IMR-90 (cell line): ENCODE measurements around the gene ZFYVE28. TPM values are rescaled to one million over a fixed set of nuclear protein-coding genes. Genes with fewer than 3 reads are reported as not detected.

ENCODE experiments used
- ATAC-seq: fragments of 200-7000 bp; cut with Tn5 transposase; 2 replicates; pipeline ENCODE4 v1.9.1; 2020; ENCODE audit warnings: low read depth, mild to moderate bottlenecking, moderate library complexity
- BruUV-seq: library from RNA; stranded (reverse); fragments of 400-500 nt; replicated peaks from 2 replicates; lab custom pipeline; 2021; lab: Mats Ljungman, UMichigan
- CTCF ChIA-PET: fragments of 300-600 bp; formaldehyde crosslinking; extraction: SDS; loops from one replicate; lab custom pipeline; 2021; ENCODE audit warnings: antibody characterized with exemption; lab: Yijun Ruan, JAX
- POLR2A ChIA-PET: fragments of 300-600 bp; sonication (Branson Sonifier 250); formaldehyde crosslinking; loops from one replicate; lab custom pipeline; 2022; ENCODE audit warnings: antibody characterized with exemption; ENCODE audit not compliant: unreplicated experiment; lab: Charles Lee
- DNase-seq: peaks from one replicate; pipeline ENCODE4 v3.0.0; 2013
- H2AFZ ChIP-seq: replicated peaks from 2 replicates; pipeline ENCODE3; 2013; ENCODE audit warnings: low read length, mild to moderate bottlenecking; ENCODE audit not compliant: poor library complexity
- H2AK5ac ChIP-seq: 2 replicates; pipeline ENCODE4 v1.6.1; 2013; ENCODE audit warnings: low read depth, low read length, inconsistent platforms
- H2AK9ac ChIP-seq: replicated peaks from 2 replicates; pipeline ENCODE3; 2013; ENCODE audit warnings: mild to moderate bottlenecking, low read depth, low read length, moderate library complexity; ENCODE audit not compliant: poor library complexity
- H2BK120ac ChIP-seq: 2 replicates; pipeline ENCODE4 v1.6.1; 2013; ENCODE audit warnings: low read depth, low read length, inconsistent platforms
- H2BK15ac ChIP-seq: 3 replicates; pipeline ENCODE4 v1.6.1; 2013; ENCODE audit warnings: low read depth, low read length, inconsistent platforms
- H2BK20ac ChIP-seq: 2 replicates; pipeline ENCODE4 v1.6.1; 2013; ENCODE audit warnings: low read depth, mild to moderate bottlenecking, inconsistent platforms, low read length, moderate library complexity
- H2BK5ac ChIP-seq: 2 replicates; pipeline ENCODE4 v1.6.1; 2013; ENCODE audit warnings: mild to moderate bottlenecking, low read depth, low read length, inconsistent platforms; ENCODE audit not compliant: poor library complexity, severe bottlenecking
- H3K14ac ChIP-seq: replicated peaks from 2 replicates; pipeline ENCODE4 v1.6.1; 2013; ENCODE audit warnings: low read depth, low read length, inconsistent platforms
- H3K18ac ChIP-seq: 2 replicates; pipeline ENCODE4 v1.6.1; 2013; ENCODE audit warnings: low read depth, low read length, control low read depth
- H3K23ac ChIP-seq: 2 replicates; pipeline ENCODE4 v1.6.1; 2013; ENCODE audit warnings: low read depth, low read length, inconsistent platforms
- H3K27ac ChIP-seq: 2 replicates; pipeline ENCODE4 v1.5.1; 2013; ENCODE audit warnings: mild to moderate bottlenecking, control low read depth, low read length; ENCODE audit not compliant: insufficient read depth
- H3K27me3 ChIP-seq: 2 replicates; pipeline ENCODE4 v1.6.1; 2013; ENCODE audit warnings: low read length; ENCODE audit not compliant: control insufficient read depth, insufficient read depth
- H3K36me3 ChIP-seq: 2 replicates; pipeline ENCODE4 v1.6.1; 2013; ENCODE audit warnings: low read length, mixed read lengths; ENCODE audit not compliant: control insufficient read depth, insufficient read depth
- H3K4ac ChIP-seq: 2 replicates; pipeline ENCODE4 v1.6.1; 2013; ENCODE audit warnings: low read depth, low read length, inconsistent platforms
- H3K4me1 ChIP-seq: 2 replicates; pipeline ENCODE4 v1.6.1; 2013; ENCODE audit warnings: low read length, mixed read lengths; ENCODE audit not compliant: control insufficient read depth, insufficient read depth
- H3K4me2 ChIP-seq: 2 replicates; pipeline ENCODE4 v1.6.1; 2013; ENCODE audit warnings: low read depth, mild to moderate bottlenecking, control low read depth, low read length, moderate library complexity
- H3K4me3 ChIP-seq: 2 replicates; pipeline ENCODE4 v1.5.1; 2013; ENCODE audit warnings: low read depth, mild to moderate bottlenecking, control low read depth, low read length, moderate library complexity; ENCODE audit not compliant: insufficient read depth
- H3K56ac ChIP-seq: 2 replicates; pipeline ENCODE4 v1.6.1; 2013; ENCODE audit warnings: low read length, inconsistent platforms; ENCODE audit not compliant: insufficient read depth; ENCODE audit errors: extremely low read depth
- H3K79me1 ChIP-seq, 2 experiments: 2 replicates each; pipeline ENCODE4 v1.6.1; 2013; ENCODE audit warnings: low read length in 2 of 2, inconsistent platforms in 1 of 2, low read depth in 1 of 2
- H3K9ac ChIP-seq: 2 replicates; pipeline ENCODE4 v1.6.1; 2013; ENCODE audit warnings: low read depth, low read length, control low read depth
- H3K9me1 ChIP-seq: 2 replicates; pipeline ENCODE4 v1.6.1; 2013; ENCODE audit warnings: low read length, inconsistent platforms; ENCODE audit not compliant: insufficient read depth
- H3K9me3 ChIP-seq: 2 replicates; pipeline ENCODE4 v1.6.1; 2013; ENCODE audit warnings: low read length; ENCODE audit not compliant: control insufficient read depth, insufficient read depth
- H4K20me1 ChIP-seq: 2 replicates; pipeline ENCODE4 v1.6.1; 2013; ENCODE audit warnings: low read length, inconsistent platforms; ENCODE audit not compliant: insufficient read depth
- H4K5ac ChIP-seq: 2 replicates; pipeline ENCODE4 v1.6.1; 2013; ENCODE audit warnings: mild to moderate bottlenecking, low read depth, low read length, control low read depth
- H4K8ac ChIP-seq, 2 experiments: 2 replicates each; pipeline ENCODE4 v1.6.1; 2013; ENCODE audit warnings: low read depth in 2 of 2, low read length in 2 of 2, control low read depth in 1 of 2, inconsistent platforms in 1 of 2
- H4K91ac ChIP-seq: 2 replicates; pipeline ENCODE4 v1.6.1; 2013; ENCODE audit warnings: low read depth, low read length, inconsistent platforms; ENCODE audit not compliant: insufficient read depth
- RAD21 ChIP-seq: IDR thresholded peaks from 2 replicates; pipeline ENCODE4 v1.6.1; 2012; ENCODE audit warnings: low read length, improper control_type of control experiment
- WGBS, 2 experiments: methylation state at CpG; one replicate each; pipeline versions ENCODE4 v1.1.5 to v1.1.7; 2013; ENCODE audit warnings: missing lambda C conversion rate in 2 of 2; ENCODE audit not compliant: insufficient read length in 1 of 2; ENCODE audit errors: extremely low coverage in 2 of 2; 5-methylcytosine and 5-hydroxymethylcytosine counted together
- dilution Hi-C: fragments of 300-500 bp; cut with HindIII; formaldehyde crosslinking; loops from one replicate; pipeline ENCODE4 v1.14.3; 2018; ENCODE audit warnings: low sequenced_read_pairs; ENCODE audit not compliant: unreplicated experiment
- in situ Hi-C: fragments of 300-500 bp; cut with MboI; formaldehyde crosslinking; loops from 3 replicates; pipeline ENCODE4 v1.14.3; 2019; ENCODE audit warnings: low sequenced_read_pairs, inconsistent platforms, mixed read lengths
- intact Hi-C: fragments of 100-400 bp; cut with micrococcal nuclease; formaldehyde crosslinking; loops from 2 replicates; pipeline ENCODE4 v1.10.0; 2022
- polyA plus RNA-seq, 3 experiments: library from polyadenylated mRNA; depleted of rRNA; stranded (reverse); fragments of >200 nt; gene quantifications; 2 replicates each; pipeline ENCODE4 v1.2.3, GENCODE V29; 2012; ENCODE audit warnings: low replicate concordance in 1 of 3
- total RNA-seq: library from RNA; depleted of rRNA; stranded (reverse); fragments of >200 nt; gene quantifications from 2 replicates; pipeline ENCODE4 v1.2.3, GENCODE V29; 2012

ZFYVE28 gene
- total and polyA plus RNA-seq, 2 of the 4 experiments (the other 2 are of a cell fraction) = 0.36 to 1.2 TPM

GRCh38 chr4:2320152-2320551, 98.3 kb downstream of the ZFYVE28 start:
- Histone ChIP-seq H2AK9ac (no peak overlapping the region), H2AK5ac (no peak overlapping the region), H2BK120ac (no peak overlapping the region), H4K91ac (no peak overlapping the region), H4K5ac (no peak overlapping the region), H4K20me1 (no peaks in the 10 kb centered on the region), H3K4ac (no peak overlapping the region), H3K4me1 (peaks cover 7% of the 10 kb centered on the region; the same call in 1 of the 2 replicates), H3K23ac (no peak overlapping the region), H3K18ac (no peak overlapping the region), H3K9me1 (no peaks in the 10 kb centered on the region; the same call in 1 of the 2 replicates), H3K9ac (no peak overlapping the region), H3K9me3 (peaks cover 13% of the 10 kb centered on the region; the same call in 1 of the 2 replicates), H3K4me2 (no peak overlapping the region), H3K27ac (no peak overlapping the region), H3K14ac (no peak overlapping the region), H2BK5ac (no peak overlapping the region), H3K4me3 (no peak overlapping the region), H2BK15ac (no peak overlapping the region), H3K27me3 (peaks cover 2% of the 10 kb centered on the region), H3K36me3 (no peaks in the 10 kb centered on the region), H3K56ac (no peak overlapping the region), H3K79me1 (no peaks in the 10 kb centered on the region), H2AFZ (no peak overlapping the region), H4K8ac (no peak overlapping the region), H2BK20ac (no peak overlapping the region)
- 88% methylated on average over 8 of the region's 18 CpGs; no CpG with 5 or more reads in 1 of the 2 experiments for WGBS, 2 experiments
- dilution Hi-C loops = no loop called here
- in situ Hi-C loops = no loop called here
- DNase-seq = no peak
- CTCF ChIA-PET = no interaction called here
- no peak for ATAC-seq
- TF ChIP-seq RAD21 = no peak
- POLR2A ChIA-PET = no interaction called here
- intact Hi-C loops = no loop called here
- no TSS peak for BruUV-seq
